Measurements from ENCODE around the gene RP2.

Gene RP2

GRCh38 chrX:46918434-46918833 lies 81.6 kb downstream of the RP2 start:
- no peak for DNase-seq (ENCODE audit: low read depth in 2 of 2)

GRCh38 chrX:46920235-46920634 lies 83.4 kb downstream of the RP2 start:
- no peak for DNase-seq (ENCODE audit: low read depth in 2 of 2)

DNA sequence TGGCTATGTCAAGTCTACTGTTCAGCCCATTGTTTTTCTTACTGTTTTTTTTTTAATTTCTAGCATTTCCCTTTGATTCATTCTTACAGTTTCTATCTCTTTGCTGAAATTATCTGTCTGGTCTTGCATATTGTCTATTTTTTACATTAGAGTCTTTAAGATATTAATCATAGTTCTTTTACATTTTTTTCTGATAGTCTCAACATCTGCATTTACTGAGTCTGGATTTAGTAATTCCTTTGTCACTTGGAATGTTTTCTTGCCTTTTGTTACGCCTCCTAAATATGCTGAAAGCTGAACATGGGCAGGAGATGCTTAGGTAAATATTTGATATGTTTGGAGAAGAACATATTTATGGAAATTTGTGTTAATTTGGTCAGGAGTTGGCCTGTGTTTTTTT lies 85.8 kb downstream of the RP2 start:
- DNase-seq (ENCODE audit: low read depth in 2 of 2), result no peak

DNA sequence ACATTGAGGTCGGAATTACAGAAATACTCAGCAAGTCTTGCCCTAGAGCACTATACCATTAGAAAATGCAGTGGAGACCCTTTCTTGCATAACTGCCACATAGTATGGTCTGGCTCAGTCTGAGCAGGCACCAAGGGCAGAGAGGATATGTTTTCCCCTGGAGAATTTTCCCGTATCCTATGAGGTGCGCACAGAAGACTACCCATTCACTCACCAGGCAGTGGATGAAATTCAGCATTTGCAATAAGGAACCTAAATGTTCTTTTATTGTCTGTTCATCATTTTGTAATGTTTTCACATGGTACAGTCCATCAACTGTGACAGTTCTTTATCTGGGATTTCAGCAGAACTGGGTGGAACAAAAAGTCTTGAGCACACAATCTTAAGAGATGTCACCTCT lies 90.9 kb downstream of the RP2 start:
- no peak for DNase-seq (ENCODE audit: low read depth in 2 of 2)

- DNase-seq (ENCODE audit: low read depth in 2 of 2), result no peak
Measured at GRCh38 chrX:46929439-46930261, 92.8 kb downstream of the RP2 start.

Data from stimulated activated CD8-positive, alpha-beta memory T cell treated with anti-CD3 and anti-CD28 coated beads, Interleukin-15, amount 100 ng/mL, for 48 hours (primary cell).